HEK293 (cell line): ENCODE results near the gene PLB1.

Source experiments
- BCL11B ChIP-seq: fragments of 450-650 bp; formaldehyde crosslinking; IDR thresholded peaks from 2 replicates; pipeline ENCODE4 v1.5.1; 2016; ENCODE audit warnings: low read depth, missing biosample characterization, missing genetic modification characterization
- ELK4 ChIP-seq: IDR thresholded peaks from 2 replicates; pipeline ENCODE4 v1.6.1; 2011; ENCODE audit warnings: mild to moderate bottlenecking, low read depth, low read length, borderline replicate concordance
- FEZF1 ChIP-seq: fragments of 450-650 bp; formaldehyde crosslinking; IDR thresholded peaks from 2 replicates; pipeline ENCODE4 v1.5.1; 2016; ENCODE audit warnings: missing biosample characterization, missing genetic modification characterization
- IKZF3 ChIP-seq: fragments of 450-650 bp; IDR thresholded peaks from 2 replicates; pipeline ENCODE4 v1.5.0; 2018; ENCODE audit warnings: missing biosample characterization, mild to moderate bottlenecking, missing genetic modification characterization, moderate library complexity
- MYNN ChIP-seq: fragments of 450-650 bp; formaldehyde crosslinking; IDR thresholded peaks from 2 replicates; pipeline ENCODE4 v1.5.1; 2016; ENCODE audit warnings: missing biosample characterization, missing genetic modification characterization, borderline replicate concordance
- PRDM10 ChIP-seq: fragments of 450-650 bp; formaldehyde crosslinking; IDR thresholded peaks from 2 replicates; pipeline ENCODE4 v1.5.1; 2016; ENCODE audit warnings: missing biosample characterization, missing genetic modification characterization
- SALL2 ChIP-seq: fragments of 450-650 bp; formaldehyde crosslinking; IDR thresholded peaks from 2 replicates; pipeline ENCODE4 v1.5.0; 2017; ENCODE audit warnings: missing biosample characterization, mild to moderate bottlenecking, missing genetic modification characterization, borderline replicate concordance
- TCF7L2 ChIP-seq: IDR thresholded peaks from 2 replicates; pipeline ENCODE4 v1.6.1; 2011; ENCODE audit warnings: low read depth, mild to moderate bottlenecking, inconsistent platforms, low read length, moderate library complexity, borderline replicate concordance
- YY2 ChIP-seq: fragments of 450-650 bp; formaldehyde crosslinking; IDR thresholded peaks from 2 replicates; pipeline ENCODE4 v1.5.1; 2016; ENCODE audit warnings: missing biosample characterization, missing genetic modification characterization
- ZFHX2 ChIP-seq: fragments of 450-650 bp; formaldehyde crosslinking; conservative IDR thresholded peaks from 2 replicates; pipeline ENCODE4 v1.5.1; 2016; ENCODE audit warnings: missing biosample characterization, missing genetic modification characterization
- ZNF133 ChIP-seq: fragments of 450-650 bp; formaldehyde crosslinking; IDR thresholded peaks from 2 replicates; pipeline ENCODE4 v1.5.1; 2016; ENCODE audit warnings: missing biosample characterization, missing genetic modification characterization
- ZNF155 ChIP-seq: fragments of 450-650 bp; formaldehyde crosslinking; IDR thresholded peaks from 2 replicates; pipeline ENCODE4 v1.5.1; 2016; ENCODE audit warnings: missing biosample characterization, missing genetic modification characterization
- ZNF157 ChIP-seq: fragments of 450-650 bp; formaldehyde crosslinking; IDR thresholded peaks from 2 replicates; pipeline ENCODE4 v1.5.1; 2016; ENCODE audit warnings: missing biosample characterization, missing genetic modification characterization
- ZNF18 ChIP-seq: fragments of 450-650 bp; formaldehyde crosslinking; IDR thresholded peaks from 2 replicates; pipeline ENCODE4 v1.5.1; 2016; ENCODE audit warnings: missing biosample characterization, missing genetic modification characterization
- ZNF2 ChIP-seq: fragments of 450-650 bp; formaldehyde crosslinking; IDR thresholded peaks from 2 replicates; pipeline ENCODE4 v1.5.1; 2016; ENCODE audit warnings: missing biosample characterization, missing genetic modification characterization
- ZNF202 ChIP-seq: fragments of 450-650 bp; formaldehyde crosslinking; IDR thresholded peaks from 2 replicates; pipeline ENCODE4 v1.5.1; 2016; ENCODE audit warnings: missing biosample characterization, missing genetic modification characterization, borderline replicate concordance
- ZNF239 ChIP-seq: fragments of 450-650 bp; formaldehyde crosslinking; IDR thresholded peaks from 2 replicates; pipeline ENCODE4 v1.5.1; 2016; ENCODE audit warnings: missing biosample characterization, missing genetic modification characterization
- ZNF324 ChIP-seq: fragments of 450-650 bp; formaldehyde crosslinking; IDR thresholded peaks from 2 replicates; pipeline ENCODE4 v1.5.1; 2016; ENCODE audit warnings: missing biosample characterization, missing genetic modification characterization
- ZNF341 ChIP-seq: fragments of 450-650 bp; formaldehyde crosslinking; IDR thresholded peaks from 2 replicates; pipeline ENCODE4; 2016; ENCODE audit warnings: low read depth, missing biosample characterization, missing genetic modification characterization
- ZNF513 ChIP-seq: fragments of 450-650 bp; IDR thresholded peaks from 2 replicates; pipeline ENCODE4 v1.5.1; 2018; ENCODE audit warnings: missing biosample characterization, missing genetic modification characterization
- ZNF558 ChIP-seq: fragments of 450-650 bp; formaldehyde crosslinking; IDR thresholded peaks from 2 replicates; pipeline ENCODE4 v1.5.1; 2016; ENCODE audit warnings: missing biosample characterization, missing genetic modification characterization
- ZNF610 ChIP-seq: fragments of 450-650 bp; formaldehyde crosslinking; IDR thresholded peaks from 2 replicates; pipeline ENCODE4 v1.5.1; 2016; ENCODE audit warnings: missing biosample characterization, missing genetic modification characterization, borderline replicate concordance
- ZNF660 ChIP-seq: fragments of 450-650 bp; IDR thresholded peaks from 2 replicates; pipeline ENCODE4 v1.5.1; 2018; ENCODE audit warnings: missing biosample characterization, mild to moderate bottlenecking, missing genetic modification characterization
- ZSCAN23 ChIP-seq: fragments of 450-650 bp; formaldehyde crosslinking; IDR thresholded peaks from 2 replicates; pipeline ENCODE4 v1.5.1; 2016; ENCODE audit warnings: missing biosample characterization, missing genetic modification characterization
- ZSCAN4 ChIP-seq: fragments of 450-650 bp; formaldehyde crosslinking; IDR thresholded peaks from 2 replicates; pipeline ENCODE4 v1.5.1; 2017; ENCODE audit warnings: missing biosample characterization, missing genetic modification characterization
- TF ChIP-seq, protein P1 (sequence below): fragments of 450-650 bp; formaldehyde crosslinking; IDR thresholded peaks from 2 replicates; pipeline ENCODE4; 2016; ENCODE audit warnings: missing biosample characterization, missing genetic modification characterization

PLB1 gene

GRCh38 chr2:28449488-28450395 lies 46.1 kb upstream of the PLB1 start (continued):
- no peak for TF ChIP-seq PRDM10 (tag by site-specific recombination)
- no peak for TF ChIP-seq TCF7L2
- no peak for TF ChIP-seq ZNF513 (tag by site-specific recombination)
- no peak for TF ChIP-seq ZSCAN4 (tag by site-specific recombination)
- no peak for TF ChIP-seq ZNF341 (tag by site-specific recombination)
- no peak for TF ChIP-seq MYNN (tag by site-specific recombination)
- no peak for TF ChIP-seq ZNF155 (tag by site-specific recombination)
- TF ChIP-seq YY2 (tag by site-specific recombination) = no peak
- no peak for TF ChIP-seq BCL11B
- TF ChIP-seq IKZF3 (tag by site-specific recombination) = no peak
- TF ChIP-seq ZNF202 (tag by site-specific recombination) = no peak
- TF ChIP-seq ZNF610 (tag by site-specific recombination) = no peak
- no peak for TF ChIP-seq ZNF324
- peak; percentile 78 for TF ChIP-seq ELK4
- TF ChIP-seq, protein P1, sequence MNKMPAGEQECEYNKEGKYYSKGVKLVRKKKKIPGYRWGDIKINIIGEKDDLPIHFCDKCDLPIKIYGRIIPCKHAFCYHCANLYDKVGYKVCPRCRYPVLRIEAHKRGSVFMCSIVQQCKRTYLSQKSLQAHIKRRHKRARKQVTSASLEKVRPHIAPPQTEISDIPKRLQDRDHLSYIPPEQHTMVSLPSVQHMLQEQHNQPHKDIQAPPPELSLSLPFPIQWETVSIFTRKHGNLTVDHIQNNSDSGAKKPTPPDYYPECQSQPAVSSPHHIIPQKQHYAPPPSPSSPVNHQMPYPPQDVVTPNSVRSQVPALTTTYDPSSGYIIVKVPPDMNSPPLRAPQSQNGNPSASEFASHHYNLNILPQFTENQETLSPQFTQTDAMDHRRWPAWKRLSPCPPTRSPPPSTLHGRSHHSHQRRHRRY = no peak
- no peak for TF ChIP-seq ZNF133 (tag by site-specific recombination)
- 0 out of 2 replicates have a peak, but pooled peaks have one; percentile 12 for TF ChIP-seq ZNF558
- no peak for TF ChIP-seq FEZF1 (tag by site-specific recombination)
- no peak for TF ChIP-seq ZNF18 (tag by site-specific recombination)
- no peak for TF ChIP-seq ZSCAN23 (tag by site-specific recombination)
- TF ChIP-seq ZFHX2 (tag by site-specific recombination) = peak; percentile 94
- no peak for TF ChIP-seq ZNF239 (tag by site-specific recombination)
- TF ChIP-seq SALL2 (tag by site-specific recombination) = no peak
- no peak for TF ChIP-seq ZNF157 (tag by site-specific recombination)
- TF ChIP-seq ZNF2 (tag by site-specific recombination) = no peak
- no peak for TF ChIP-seq ZNF660
